CD4-positive, alpha-beta T cell (primary cell): ENCODE data around the gene ST6GALNAC4. TPM values are rescaled to one million over a fixed set of nuclear protein-coding genes. Genes with fewer than 3 reads are reported as not detected.
A peak's percentile ranks its signal among the peaks of the same experiment; 100 is the strongest.

ENCODE experiments used
- ATAC-seq: fragments of 200-7000 bp; cut with Tn5 transposase; one replicate; pipeline ENCODE4 v1.10.0; 2022; ENCODE audit warnings: mild to moderate bottlenecking; ENCODE audit not compliant: poor library complexity
- CTCF ChIA-PET: fragments of 350-600 bp; sonication (Branson Sonifier 250); formaldehyde crosslinking; loops from one replicate; lab custom pipeline; 2021; ENCODE audit warnings: antibody characterized with exemption, inconsistent platforms; lab: Charles Lee
- POLR2A ChIA-PET: fragments of 350-600 bp; sonication (Branson Sonifier 250); formaldehyde crosslinking; loops from one replicate; lab custom pipeline; 2021; ENCODE audit warnings: antibody characterized with exemption, inconsistent platforms; lab: Charles Lee
- DNase-seq, 14 experiments: peaks; one replicate each; pipeline ENCODE4 v3.0.0-alpha.2; 2013 to 2020; ENCODE audit warnings: mixed read lengths in 2 of 14
- H3K27ac ChIP-seq, 2 donors: one replicate each; pipeline versions ENCODE4 v1.5.1 to v1.7.0; 2013; ENCODE audit warnings: low read length in 2 of 2, low read depth in 1 of 2, mild to moderate bottlenecking in 1 of 2
- H3K27me3 ChIP-seq, 2 experiments: 1 replicate in 1 of 2; 2 replicates in 1 of 2; pipeline versions ENCODE4 v1.6.1 to v1.7.0; 2013; ENCODE audit warnings: low read length in 2 of 2, control low read depth in 1 of 2, mild to moderate bottlenecking in 1 of 2, moderate library complexity in 1 of 2; ENCODE audit not compliant: insufficient read depth in 2 of 2, control insufficient read depth in 1 of 2
- H3K36me3 ChIP-seq: one replicate; pipeline ENCODE4 v1.6.1; 2013; ENCODE audit warnings: low read length, control low read depth; ENCODE audit not compliant: insufficient read depth
- H3K4me1 ChIP-seq: one replicate; pipeline ENCODE4 v1.6.1; 2013; ENCODE audit warnings: low read length, control low read depth; ENCODE audit not compliant: insufficient read depth
- H3K4me3 ChIP-seq: one replicate; pipeline ENCODE4 v1.5.1; 2013; ENCODE audit warnings: mild to moderate bottlenecking, low read length, moderate library complexity
- H3K9me3 ChIP-seq, 2 experiments: 1 replicate in 1 of 2; 2 replicates in 1 of 2; pipeline versions ENCODE4 v1.6.1 to v1.7.0; 2013; ENCODE audit warnings: low read length in 2 of 2, mild to moderate bottlenecking in 2 of 2, control low read depth in 1 of 2, moderate library complexity in 1 of 2; ENCODE audit not compliant: control insufficient read depth in 1 of 2, insufficient read depth in 1 of 2
- H3K27ac Mint-ChIP-seq: one replicate; pipeline ENCODE4 v1.8.0; 2020; ENCODE audit warnings: mixed read lengths
- H3K27me3 Mint-ChIP-seq: one replicate; pipeline ENCODE4 v1.8.0; 2021; ENCODE audit warnings: mixed read lengths
- H3K36me3 Mint-ChIP-seq: one replicate; pipeline ENCODE4 v1.8.0; 2021; ENCODE audit warnings: low read depth, mixed read lengths
- H3K4me1 Mint-ChIP-seq: one replicate; pipeline ENCODE4 v1.8.0; 2021; ENCODE audit warnings: low read depth, mixed read lengths
- H3K4me3 Mint-ChIP-seq: one replicate; pipeline ENCODE4 v1.8.0; 2020; ENCODE audit warnings: mild to moderate bottlenecking, mixed read lengths
- H3K9me3 Mint-ChIP-seq: one replicate; pipeline ENCODE4 v1.8.0; 2020; ENCODE audit warnings: mixed read lengths
- intact Hi-C, 2 experiments: fragments of 100-400 bp; cut with DNase I in 1 of 2; cut with micrococcal nuclease in 1 of 2; formaldehyde crosslinking; loops; one replicate each; pipeline versions ENCODE4 v1.15.1 to v1.9.0; 2023 to 2025; cut with DNase I, micrococcal nuclease
- total RNA-seq, 174 experiments: library from RNA in 2 of 174; stranded (reverse) in 2 of 174; gene quantifications; one replicate each; pipeline ENCODE4 v1.2.3 and lab custom pipeline; 2021 to 2026
- TF ChIP-seq, protein P1 (sequence below): fragments of 200-600 bp; IDR thresholded peaks from one replicate; pipeline ENCODE4 v1.8.0; 2022; ENCODE audit warnings: antibody characterized with exemption, mild to moderate bottlenecking

Gene ST6GALNAC4
- total RNA-seq, 2 experiments from 2014 or later: 28.7 to 30.2 TPM

GRCh38 chr9:127867356-127868277, 49.2 kb downstream of the ST6GALNAC4 start:
- DNase-seq (no peak), ATAC-seq (no peak)
- ChIA-PET CTCF (interaction anchor here (0.7 kb wide), 1 partner anchor 296 kb away, joined by 3 read pairs; no protein-coding TSS in a partner anchor), POLR2A (no interaction called here)
- H3K27me3 Mint-ChIP-seq: no peaks in the 10 kb centered on the region
- peaks cover 28% of the 10 kb centered on the region for H3K4me1 Mint-ChIP-seq
- Histone ChIP-seq H3K27ac (no peak overlapping the region), H3K4me1 (peaks cover 32% of the 10 kb centered on the region), H3K4me3 (no peak overlapping the region), H3K9me3 (no peaks in the 10 kb centered on the region), H3K27me3 (no peaks in the 10 kb centered on the region), H3K36me3 (no peaks in the 10 kb centered on the region)
- no peak overlapping the region for H3K4me3 Mint-ChIP-seq
- no peak overlapping the region for H3K27ac Mint-ChIP-seq
- H3K36me3 Mint-ChIP-seq: peaks cover 4% of the 10 kb centered on the region
- intact Hi-C loops: loop anchor here (2.0 to 5.0 kb wide), 3 partner anchors 65 to 363 kb away; partner anchors contain the start of genes CDK9 (in 1 of the 2) and FPGS (in 1 of the 2)
- TF ChIP-seq, protein P1, sequence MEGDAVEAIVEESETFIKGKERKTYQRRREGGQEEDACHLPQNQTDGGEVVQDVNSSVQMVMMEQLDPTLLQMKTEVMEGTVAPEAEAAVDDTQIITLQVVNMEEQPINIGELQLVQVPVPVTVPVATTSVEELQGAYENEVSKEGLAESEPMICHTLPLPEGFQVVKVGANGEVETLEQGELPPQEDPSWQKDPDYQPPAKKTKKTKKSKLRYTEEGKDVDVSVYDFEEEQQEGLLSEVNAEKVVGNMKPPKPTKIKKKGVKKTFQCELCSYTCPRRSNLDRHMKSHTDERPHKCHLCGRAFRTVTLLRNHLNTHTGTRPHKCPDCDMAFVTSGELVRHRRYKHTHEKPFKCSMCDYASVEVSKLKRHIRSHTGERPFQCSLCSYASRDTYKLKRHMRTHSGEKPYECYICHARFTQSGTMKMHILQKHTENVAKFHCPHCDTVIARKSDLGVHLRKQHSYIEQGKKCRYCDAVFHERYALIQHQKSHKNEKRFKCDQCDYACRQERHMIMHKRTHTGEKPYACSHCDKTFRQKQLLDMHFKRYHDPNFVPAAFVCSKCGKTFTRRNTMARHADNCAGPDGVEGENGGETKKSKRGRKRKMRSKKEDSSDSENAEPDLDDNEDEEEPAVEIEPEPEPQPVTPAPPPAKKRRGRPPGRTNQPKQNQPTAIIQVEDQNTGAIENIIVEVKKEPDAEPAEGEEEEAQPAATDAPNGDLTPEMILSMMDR: no peak
- H3K9me3 Mint-ChIP-seq: no peaks in the 10 kb centered on the region

- DNase-seq: no peak
- TF ChIP-seq, protein P1: no peak
- H3K4me1 Mint-ChIP-seq: peaks cover 39% of the 10 kb centered on the region
- peaks cover 43% of the 10 kb centered on the region for H3K4me1 ChIP-seq
- ChIA-PET POLR2A (interaction anchor here (0.6 kb wide), 1 partner anchor 45 kb away, joined by 3 read pairs; no protein-coding TSS in a partner anchor), CTCF (interaction anchor here (0.7 kb wide), 1 partner anchor 295 kb away, joined by 3 read pairs; no protein-coding TSS in a partner anchor)
- H3K9me3 Mint-ChIP-seq: no peaks in the 10 kb centered on the region
- H3K27me3 Mint-ChIP-seq: no peaks in the 10 kb centered on the region
- no peak overlapping the region for H3K27ac ChIP-seq
- no peaks in the 10 kb centered on the region for H3K27me3 ChIP-seq
- H3K4me3 Mint-ChIP-seq: no peak overlapping the region
- H3K36me3 Mint-ChIP-seq: peaks cover 4% of the 10 kb centered on the region
- intact Hi-C loops: loop anchor here (5.0 kb wide), 2 partner anchors 64 to 79 kb away; partner anchors contain the start of genes CDK9 (in 1 of the 2) and FPGS (in 1 of the 2)
- H3K9me3 ChIP-seq: no peaks in the 10 kb centered on the region
- no peak overlapping the region for H3K4me3 ChIP-seq
- no peak overlapping the region for H3K27ac Mint-ChIP-seq
- H3K36me3 ChIP-seq: no peaks in the 10 kb centered on the region
- ATAC-seq: no peak
Observed at GRCh38 chr9:127866535-127866934, 50.3 kb downstream of the ST6GALNAC4 start.

GRCh38 chr9:127865645-127866464, 51.0 kb downstream of the ST6GALNAC4 start:
- no peak overlapping the region for H3K4me3 Mint-ChIP-seq
- Histone ChIP-seq H3K27me3 (no peaks in the 10 kb centered on the region), H3K9me3 (no peaks in the 10 kb centered on the region), H3K4me3 (no peak overlapping the region), H3K4me1 (peaks cover 50% of the 10 kb centered on the region), H3K36me3 (no peaks in the 10 kb centered on the region), H3K27ac (peak overlapping the region in 1 of 2 donors; percentile 24)
- DNase-seq: peak in 4 of 14 experiments; percentile 19 to 60 (median 45)
- TF ChIP-seq, protein P1: no peak
- H3K27me3 Mint-ChIP-seq: no peaks in the 10 kb centered on the region
- H3K36me3 Mint-ChIP-seq: peaks cover 4% of the 10 kb centered on the region
- peaks cover 42% of the 10 kb centered on the region for H3K4me1 Mint-ChIP-seq
- ChIA-PET POLR2A (interaction anchor here (1.0 to 1.2 kb wide), 4 partner anchors 17 to 415 kb away, joined by 3 read pairs; partner anchors contain the start of genes LRSAM1 and RPL12), CTCF (no interaction called here)
- no peaks in the 10 kb centered on the region for H3K9me3 Mint-ChIP-seq
- ATAC-seq: peak; percentile 59
- intact Hi-C loops: loop anchor here (5.0 kb wide), 2 partner anchors 64 to 79 kb away; partner anchors contain the start of genes CDK9 (in 1 of the 2) and FPGS (in 1 of the 2)
- H3K27ac Mint-ChIP-seq: peak overlapping the region; percentile 29
